NCI-H69 (cell line): ENCODE results near the gene TAF5L.
A peak's percentile ranks its signal among the peaks of the same experiment; 100 is the strongest.
"Not testable (repeated sequence)": the region's sequence is repeated elsewhere in the genome, so short reads cannot be mapped to it uniquely, and the experiment has no call there.

Experiments
- DNase-seq: peaks from one replicate; lab custom pipeline; 2025; lab: John Stamatoyannopoulos, UW

TAF5L gene

DNA sequence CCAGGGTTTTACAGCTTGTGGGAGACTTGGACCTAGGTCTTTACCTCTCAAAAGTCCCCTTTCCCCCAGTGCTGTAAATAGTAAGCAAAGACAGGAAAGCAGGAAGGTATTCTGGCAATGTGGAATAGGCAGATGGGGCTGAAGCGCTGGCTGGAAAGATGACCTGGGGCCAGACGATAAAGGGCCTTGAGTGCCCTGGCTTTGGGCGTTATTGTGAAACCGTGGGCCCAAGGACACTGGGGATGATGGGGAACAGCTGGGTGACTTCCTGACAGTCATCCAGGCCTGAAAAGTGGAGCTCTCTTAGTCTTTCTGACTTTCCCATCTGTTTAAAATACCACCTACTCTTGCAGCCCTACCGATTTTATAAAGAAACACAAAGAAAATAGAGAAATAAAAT, 16.5 kb upstream of the TAF5L start:
- no peak for DNase-seq

DNA sequence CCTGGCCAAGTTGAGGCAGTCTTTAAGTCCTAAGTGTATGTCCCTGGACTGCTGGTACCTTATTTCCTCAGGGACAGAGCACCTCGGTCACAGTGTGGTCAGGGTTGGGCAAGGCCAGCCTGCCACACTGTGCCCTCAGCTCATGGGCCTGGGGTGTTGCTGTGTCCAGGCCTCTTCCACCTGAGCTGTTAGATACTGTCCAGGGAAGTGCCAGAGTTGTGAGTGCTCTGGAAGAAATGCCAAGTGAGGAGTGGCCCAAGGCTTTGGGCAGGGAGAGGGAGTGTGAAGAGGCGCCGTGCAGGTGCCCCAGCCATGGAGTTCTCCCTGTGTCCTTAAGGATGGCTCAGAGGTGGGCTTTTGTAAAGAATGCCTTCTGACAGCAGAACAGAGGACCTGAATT, 15.4 kb upstream of the TAF5L start:
- DNase-seq = no peak

DNA sequence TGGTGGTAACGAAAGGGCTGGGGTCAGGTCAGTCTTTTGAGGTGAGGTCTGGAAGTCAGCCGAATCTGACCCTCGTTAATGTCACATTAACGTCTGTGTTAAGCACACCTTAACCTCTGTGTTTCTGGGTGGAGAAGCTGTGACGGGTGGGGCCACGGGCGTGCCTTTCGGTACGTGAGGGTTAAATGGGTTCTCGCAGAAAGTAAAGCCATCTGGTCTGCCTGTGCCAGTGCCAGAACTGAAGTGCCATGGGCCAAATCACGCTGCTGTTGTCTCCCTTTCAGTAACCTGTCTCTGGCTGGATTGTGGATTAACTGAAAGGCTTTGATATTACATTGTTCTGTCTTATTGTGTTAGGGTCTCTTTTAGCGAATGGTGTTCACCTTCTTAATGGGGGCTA, 14.5 kb upstream of the TAF5L start:
- DNase-seq = peak; percentile 78

DNA sequence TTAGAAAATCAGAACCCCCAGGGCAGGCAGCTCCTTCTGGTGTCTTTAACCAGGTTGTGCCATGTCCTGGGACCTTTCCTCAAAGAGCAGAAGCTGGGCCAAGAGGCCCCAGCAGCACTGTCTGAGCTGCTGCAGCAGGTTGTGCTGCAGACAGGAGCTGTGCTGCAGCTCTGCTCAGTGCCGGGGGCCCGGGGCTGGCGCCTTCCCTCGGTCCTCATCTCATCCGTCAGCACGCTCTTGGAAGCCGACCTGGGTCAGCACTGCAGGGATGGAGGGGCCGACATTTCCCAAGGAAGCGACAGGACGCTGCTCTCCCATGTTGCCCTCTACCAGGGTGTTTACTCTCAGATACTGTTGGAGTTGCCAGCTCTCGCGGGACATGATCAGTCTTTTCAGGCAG, 11.8 kb upstream of the TAF5L start:
- DNase-seq = no peak

DNA sequence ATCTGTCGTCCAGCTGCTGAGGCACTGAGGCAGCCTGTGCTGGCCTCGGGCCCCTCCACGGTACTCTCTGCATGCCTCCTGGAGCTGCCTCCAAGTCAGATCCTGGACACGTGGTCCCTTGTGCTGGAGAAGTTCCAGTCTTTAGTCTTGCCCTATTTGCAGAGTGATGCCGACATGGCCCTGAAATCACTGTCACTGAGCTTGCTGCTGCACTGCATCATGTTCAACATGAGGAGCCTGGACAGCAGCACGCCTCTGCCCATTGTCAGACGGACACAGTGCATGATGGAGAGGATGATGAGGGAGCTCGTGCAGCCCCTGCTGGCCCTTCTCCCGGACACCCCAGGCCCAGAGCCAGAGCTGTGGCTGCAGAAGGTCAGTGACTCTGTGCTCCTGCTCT, 10.1 kb upstream of the TAF5L start:
- no peak for DNase-seq

DNA sequence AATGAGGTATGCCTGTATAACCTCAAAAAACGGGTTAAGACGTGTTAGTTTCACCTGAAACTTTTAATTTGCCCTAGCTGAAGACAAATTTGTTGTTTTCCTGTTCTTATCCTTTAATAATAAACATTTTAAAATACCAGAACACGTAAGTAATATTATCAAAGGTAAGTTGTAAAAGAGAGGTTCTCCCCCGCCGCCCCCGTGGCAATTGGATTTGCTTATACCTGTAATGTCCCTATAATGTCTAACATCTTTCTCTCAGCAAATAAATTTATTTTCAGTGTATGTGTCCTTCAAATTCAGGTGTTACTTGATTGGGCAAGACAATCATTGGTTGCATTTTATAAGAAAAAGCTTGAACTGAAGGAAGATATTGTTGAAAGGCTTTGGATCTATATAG, 6.0 kb upstream of the TAF5L start:
- DNase-seq = no peak

DNA sequence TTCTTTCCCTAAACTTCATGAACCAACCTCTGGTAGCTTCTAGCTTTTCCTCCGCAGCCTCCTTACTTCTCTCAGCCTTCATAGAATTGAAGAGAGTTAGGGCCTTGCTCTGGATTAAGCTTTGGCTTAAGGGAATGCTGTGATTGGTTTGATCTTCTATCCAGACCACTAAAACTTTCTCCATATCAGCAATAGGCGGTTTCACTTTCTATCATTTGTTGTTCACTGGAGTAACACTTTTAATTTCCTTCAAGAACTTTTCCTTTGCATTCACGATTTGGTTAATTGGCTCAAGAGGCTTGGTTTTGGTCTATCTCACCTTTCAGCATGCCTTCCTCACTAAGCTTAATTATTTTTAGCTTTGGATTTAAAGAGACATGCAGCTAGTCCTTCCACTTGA, 5.2 kb upstream of the TAF5L start:
- DNase-seq = no peak

DNA sequence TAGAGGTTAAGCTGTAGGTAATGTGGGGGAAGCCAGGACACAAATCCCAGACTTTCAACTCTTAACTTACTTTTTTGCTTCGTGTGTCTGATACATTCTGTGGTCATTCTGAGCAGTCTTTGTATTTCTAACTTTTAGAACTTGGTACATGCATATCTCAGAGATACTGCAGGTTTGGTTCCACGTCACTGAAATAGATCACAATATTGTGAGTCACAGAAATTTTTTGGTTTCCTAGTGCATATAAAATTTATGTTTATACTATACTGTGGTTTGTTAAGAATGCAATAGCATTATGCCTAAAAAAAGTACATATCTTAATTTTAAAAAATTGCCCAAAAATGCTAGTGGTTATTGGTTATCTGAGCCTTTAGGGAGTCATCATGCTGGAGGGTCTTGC, 3.3 kb upstream of the TAF5L start:
- DNase-seq = no peak

DNA sequence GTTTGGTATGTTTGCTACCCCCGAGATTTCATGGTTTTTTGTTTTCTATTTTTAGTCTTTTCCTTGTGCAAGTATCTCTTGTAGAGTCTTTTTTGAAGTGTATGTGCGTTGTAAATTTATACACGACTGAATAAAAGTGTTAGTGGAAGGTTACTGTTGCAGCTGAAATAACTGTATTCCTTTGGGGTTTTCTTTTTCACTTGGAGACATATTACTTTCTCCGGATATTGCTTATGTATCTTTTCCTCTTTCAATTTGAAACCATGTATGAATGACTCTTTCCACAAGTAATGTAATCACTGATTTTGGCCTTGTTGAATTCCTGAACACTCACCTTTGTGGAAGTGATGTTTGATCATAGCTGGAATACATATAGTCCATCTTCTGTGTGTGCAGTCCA, 1.1 kb upstream of the TAF5L start:
- peak; percentile 19 for DNase-seq

DNA sequence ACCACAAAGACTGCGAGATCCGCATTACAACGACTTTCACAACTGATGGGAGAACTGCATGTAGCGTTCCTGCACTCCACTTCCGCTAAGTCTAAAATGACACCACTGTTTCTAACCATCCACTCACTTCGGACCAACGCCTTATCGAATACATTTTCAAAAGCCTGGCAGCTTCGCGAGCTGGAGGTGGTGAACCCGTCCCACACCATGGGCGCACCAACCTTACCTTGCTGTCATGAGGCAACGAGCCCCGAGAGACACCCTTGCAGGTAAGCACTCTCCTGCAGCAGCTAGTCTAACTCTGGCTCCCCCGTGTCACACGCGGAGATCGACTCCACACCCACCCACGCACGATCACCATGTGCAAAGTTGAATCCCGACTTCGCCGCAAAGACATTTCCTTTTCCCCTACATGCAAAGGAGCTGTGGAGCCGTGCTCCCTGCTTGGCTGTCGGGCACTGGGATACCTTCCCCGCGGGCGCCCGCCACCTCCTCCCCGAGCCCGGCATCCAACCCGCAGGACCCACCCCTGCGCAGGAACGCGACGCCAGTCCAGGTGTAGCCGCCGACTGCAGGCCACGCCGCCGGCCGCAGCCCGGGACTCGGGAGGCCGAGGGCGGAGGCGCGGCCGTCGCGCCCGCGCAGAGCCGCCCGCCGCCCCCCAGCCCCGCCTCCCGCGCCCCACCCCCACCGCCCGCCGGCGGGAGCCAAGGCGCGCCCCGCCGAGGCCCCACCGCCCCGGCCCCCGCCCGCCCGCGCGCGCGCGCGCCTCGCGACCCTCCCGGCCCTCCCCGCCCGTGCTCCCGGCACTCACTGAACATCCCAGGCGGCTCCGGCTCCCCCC, 629 bp downstream of the TAF5L start:
- DNase-seq = peak; percentile 91

DNA sequence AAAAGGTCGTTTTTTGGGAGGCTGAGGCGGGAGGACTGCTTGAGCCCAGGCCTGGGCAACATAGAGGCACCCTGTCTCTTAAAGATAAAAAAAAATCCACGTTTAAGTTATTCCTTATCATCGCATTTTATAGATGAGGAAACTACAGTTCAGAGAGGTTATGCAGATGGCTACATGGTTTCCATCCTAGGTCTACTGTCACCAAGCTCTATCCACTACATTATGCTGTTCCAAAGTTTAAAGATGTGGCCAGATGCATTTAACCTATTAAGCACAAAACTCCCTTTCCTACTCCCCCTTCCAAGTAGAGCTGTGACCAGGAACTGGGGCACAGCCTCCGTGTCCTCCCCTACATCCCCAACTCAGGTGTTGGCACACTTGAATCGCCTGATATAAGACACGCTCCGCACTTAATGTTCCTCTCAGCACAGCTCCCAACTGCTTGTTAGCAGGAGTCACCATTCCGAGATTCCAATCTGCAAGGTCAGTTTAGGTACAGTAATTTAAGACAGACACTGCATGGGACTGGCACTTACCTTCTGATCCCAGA, 1.3 kb downstream of the TAF5L start:
- DNase-seq = no peak

DNA sequence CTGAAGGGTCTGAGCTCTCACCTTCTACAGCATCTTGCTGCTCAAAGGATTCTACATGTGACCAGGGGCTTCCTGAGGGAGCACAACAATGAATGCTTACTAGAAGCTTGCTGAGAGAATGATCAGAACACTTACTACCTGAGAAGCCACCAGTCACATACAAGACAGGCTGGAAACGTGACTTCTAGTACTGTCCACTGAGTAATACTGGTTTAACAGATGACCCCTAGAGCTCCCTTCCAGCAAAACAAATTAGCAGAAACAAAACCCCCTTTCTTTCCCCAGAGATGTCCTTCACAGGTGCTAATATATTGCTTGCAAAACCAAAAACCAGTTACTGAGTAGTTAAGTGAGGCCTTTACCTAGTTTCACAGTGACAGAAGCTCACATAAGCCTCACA, 2.1 kb downstream of the TAF5L start:
- no peak for DNase-seq

DNA sequence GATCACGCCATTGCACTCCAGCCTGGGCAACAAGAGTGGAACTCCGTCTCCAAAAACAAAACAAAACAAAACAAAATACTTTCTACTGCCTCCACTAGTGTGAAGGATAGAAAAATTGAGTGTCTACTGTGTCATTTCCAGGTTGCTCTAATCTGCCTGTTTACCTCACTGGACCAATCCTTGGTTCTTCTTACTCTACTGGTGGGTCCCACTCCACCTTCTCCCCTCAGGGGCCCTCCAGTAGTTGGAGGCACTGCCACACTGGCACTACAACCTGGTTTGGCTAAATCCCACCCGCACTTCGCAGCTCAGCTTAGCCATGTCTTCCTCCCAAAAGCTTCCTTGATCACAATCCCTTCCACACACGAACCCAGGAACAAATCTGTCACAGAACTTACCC, 2.7 kb downstream of the TAF5L start:
- DNase-seq = no peak

DNA sequence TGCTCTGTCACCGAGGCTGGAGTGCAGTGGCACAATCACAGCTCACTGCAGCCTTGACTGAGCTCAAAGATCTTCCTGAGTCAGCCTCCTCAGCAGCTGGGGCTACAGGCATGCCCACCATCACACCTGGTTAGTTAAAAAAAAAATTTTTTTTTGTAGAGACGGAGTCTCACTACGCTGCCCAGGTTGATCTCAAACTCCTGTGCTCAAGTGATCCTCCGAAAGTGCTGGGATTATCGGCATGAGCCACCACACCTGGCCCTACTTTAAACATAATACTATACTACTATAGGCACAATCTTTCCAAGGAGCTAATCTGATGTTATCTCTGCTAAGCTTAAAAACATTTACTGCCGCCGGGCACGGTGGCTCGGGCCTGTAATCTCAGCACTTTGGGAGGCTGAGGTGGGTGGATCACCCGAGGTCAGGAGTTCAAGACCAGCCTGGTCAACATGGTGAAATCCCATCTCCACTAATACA, 3.2 kb downstream of the TAF5L start:
- DNase-seq = not testable (repeated sequence)

DNA sequence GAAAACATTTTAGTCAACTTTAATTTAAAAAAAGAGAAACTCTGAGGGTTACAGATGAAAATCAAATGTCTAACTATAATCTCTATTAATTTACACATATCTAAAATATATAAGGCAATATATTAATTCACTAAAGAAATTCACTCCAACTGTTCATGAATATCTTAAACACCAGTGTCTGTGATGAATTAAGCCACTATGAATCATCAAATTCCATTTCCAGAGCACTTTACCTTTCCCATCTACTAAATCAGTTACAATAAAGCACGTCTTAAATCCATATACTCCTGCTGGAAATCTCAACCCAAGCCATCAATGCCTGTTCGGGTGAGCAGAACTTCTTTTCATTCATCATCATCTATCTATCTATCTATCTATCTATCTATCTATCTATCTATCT, 4.3 kb downstream of the TAF5L start:
- no peak for DNase-seq

DNA sequence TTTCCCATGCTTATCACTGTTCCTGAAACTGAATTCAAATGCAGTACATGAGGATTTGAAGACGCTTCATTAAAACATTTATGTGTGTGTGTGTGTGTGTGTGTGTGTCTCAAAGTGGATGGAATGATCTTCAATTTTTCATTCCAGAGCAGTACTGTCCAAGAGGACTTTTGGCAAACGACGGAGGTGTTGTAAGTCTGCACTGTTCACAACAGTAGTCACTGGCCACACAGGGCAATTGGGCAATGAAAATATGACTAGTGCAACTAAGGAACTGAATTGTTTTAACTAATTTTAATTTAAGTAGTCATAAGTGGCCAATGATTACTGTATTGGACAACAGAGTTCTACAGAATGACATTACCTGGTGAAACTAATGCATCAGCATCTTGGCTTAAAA, 5.0 kb downstream of the TAF5L start:
- DNase-seq = no peak

DNA sequence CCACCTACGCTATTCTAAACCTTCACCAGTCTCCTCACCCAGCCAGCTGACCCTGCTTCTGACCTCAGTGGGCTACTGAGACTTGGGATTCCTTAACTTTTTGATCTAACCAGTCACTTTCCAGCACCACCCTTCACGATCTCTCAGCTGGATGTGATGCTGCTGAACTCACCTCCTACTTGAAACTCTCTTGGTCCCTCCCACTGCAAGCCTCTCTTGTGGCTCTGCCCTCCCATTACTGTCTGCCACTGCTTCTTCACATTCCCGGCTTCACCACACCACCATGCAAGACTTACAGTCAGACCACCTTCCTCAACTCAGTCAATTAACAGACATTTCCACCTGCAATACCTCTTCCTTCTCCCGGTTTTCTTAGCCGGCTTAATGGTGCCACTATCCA, 6.3 kb downstream of the TAF5L start:
- DNase-seq = no peak

DNA sequence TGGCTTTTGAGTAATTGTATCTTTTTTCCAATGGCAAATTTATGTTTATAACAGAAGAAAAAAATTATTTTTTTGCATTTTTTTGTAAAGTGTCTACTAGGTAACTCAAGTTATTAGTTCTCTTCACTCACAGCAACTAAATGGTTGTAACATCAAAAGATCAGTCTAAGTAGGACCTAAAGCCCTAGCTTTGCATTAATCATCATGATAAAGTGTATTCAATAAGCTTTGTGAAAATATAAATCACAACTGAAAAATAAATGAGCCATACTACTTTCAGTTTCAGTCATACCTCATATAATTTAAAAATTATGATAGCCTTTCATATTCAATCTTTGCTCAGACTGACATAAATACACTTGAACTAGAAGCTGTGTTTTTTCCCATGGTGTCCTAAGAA, 6.9 kb downstream of the TAF5L start:
- DNase-seq = no peak

DNA sequence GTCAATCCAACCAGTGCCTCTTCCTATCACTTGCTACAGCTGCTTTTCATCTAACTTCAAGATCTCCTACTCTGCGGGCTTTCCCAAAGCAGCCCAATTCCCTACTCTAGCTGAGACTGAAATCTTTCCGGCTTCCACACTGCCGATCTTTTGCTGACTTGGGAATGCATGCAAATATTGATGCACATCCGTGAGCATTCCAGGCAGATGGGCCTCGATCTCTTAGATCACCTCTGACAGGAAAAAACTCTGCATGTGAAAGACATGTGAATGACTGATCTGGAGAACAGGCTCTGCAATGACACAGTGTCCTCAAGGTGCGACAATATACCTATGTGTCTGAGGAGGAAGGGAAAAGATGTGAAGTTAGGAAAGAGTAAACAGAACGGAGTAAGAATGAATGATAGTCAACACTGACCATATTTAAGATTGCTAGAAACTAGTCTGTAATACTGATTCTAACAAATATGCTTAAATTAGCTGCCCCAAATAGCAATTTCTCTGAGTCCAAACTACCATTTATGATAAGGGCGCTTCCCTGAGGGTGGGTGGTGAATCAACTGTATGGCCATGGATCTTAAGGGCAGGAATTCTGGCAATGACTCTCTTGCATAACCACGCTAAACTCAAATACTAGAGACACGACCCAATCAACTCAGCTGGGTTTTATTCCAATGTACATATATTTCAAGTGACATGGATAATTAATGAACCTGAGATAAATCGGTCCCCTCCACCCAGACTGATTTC, 8.4 kb downstream of the TAF5L start:
- no peak for DNase-seq

DNA sequence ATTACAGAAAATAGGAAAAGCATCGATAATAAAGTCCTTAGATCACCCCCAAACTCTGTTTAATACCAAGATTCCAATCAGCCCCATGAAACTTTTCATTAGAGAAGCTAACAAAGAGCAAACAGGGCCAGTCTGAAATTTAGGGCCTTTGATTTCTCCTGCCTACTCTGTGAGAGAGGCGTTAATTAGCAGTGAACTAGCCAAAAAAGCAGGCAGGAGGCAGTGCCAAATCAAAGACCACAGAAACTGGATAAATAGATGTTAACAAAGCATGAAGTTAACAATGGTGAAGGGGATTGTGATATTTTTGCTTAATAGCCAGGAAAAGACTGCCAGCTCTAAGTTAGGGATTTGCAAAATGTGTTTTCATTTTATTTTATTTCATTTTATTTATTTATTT, 11.2 kb downstream of the TAF5L start:
- no peak for DNase-seq

DNA sequence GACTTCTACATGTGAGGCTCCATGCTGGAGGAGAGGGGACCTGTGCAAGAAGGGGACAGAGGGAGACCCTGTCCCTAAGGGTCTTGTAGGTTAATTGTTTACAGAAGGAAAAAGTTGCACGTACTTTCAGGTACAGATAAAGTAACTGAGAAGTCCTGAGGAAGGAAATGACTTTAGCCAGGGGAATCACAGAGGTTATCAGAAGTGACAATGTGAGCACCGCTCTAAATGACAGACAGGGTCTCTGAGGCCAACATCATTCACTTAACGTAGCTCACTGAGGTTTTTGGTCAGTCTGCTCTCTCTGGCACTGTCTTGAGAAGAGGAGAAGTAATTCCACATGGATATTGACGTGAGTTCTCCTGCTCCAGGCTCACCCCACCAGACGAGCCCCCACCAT, 12.0 kb downstream of the TAF5L start:
- no peak for DNase-seq

DNA sequence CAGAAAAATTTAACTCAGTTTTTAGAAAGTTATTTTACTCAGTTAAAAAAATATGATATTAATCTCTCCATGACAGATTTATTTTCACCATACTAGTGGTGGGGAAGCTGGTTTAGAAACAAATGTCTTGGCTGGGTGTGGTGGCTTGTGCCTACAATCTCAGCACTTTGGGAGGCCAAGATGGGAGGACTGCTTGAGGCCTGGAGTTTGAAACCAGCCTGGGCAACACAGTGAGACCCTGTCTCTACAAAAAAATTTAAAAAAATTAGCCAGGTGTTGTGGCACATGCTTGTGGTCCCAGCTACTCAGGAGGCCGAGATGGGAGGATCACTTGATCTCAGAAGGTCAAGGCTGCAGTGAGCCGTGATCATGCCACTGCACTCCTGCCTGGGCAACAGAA, 17.3 kb downstream of the TAF5L start:
- no peak for DNase-seq

DNA sequence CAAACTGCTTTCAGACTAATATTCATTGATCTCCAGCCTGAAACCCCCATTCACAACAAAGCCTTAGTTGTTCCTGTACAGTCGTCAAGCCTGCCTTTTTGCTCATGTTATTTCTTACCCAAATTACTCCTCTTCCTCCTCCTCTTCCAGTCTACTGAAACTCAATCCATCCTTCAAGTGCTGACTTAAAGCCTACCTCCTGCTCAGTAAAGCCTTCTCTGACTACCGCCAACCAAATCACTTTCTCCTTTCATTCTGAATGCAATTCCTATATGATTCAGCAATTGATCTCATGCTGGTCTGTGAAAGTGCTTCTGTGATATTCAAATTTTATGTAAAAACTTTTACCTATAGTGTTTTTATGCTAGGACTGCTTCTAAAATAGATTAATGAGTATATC, 18.6 kb downstream of the TAF5L start:
- DNase-seq = no peak
